Trophoblast cell (in vitro differentiated cells and primary cell): ENCODE measurements around the gene SLC2A6.

Experiments
- DNase-seq, 2 donors: peaks; one replicate each; pipeline ENCODE4 v3.0.0-alpha.2; 2016
- H2AFZ ChIP-seq: 2 replicates; pipeline ENCODE4 v1.6.1; 2013; ENCODE audit warnings: low read length, moderate library complexity, mild to moderate bottlenecking; ENCODE audit not compliant: insufficient read depth, poor library complexity
- H2AK5ac ChIP-seq: 2 replicates; pipeline ENCODE4 v1.6.1; 2013; ENCODE audit warnings: mild to moderate bottlenecking, low read length
- H2BK120ac ChIP-seq: 2 replicates; pipeline ENCODE4 v1.6.1; 2013; ENCODE audit warnings: low read length, mild to moderate bottlenecking, moderate library complexity; ENCODE audit not compliant: insufficient read depth, poor library complexity
- H2BK12ac ChIP-seq: 2 replicates; pipeline ENCODE4 v1.6.1; 2013; ENCODE audit warnings: mild to moderate bottlenecking, low read length, moderate library complexity
- H2BK5ac ChIP-seq: 2 replicates; pipeline ENCODE4 v1.6.1; 2013; ENCODE audit warnings: low read length, low read depth, moderate library complexity, mild to moderate bottlenecking; ENCODE audit not compliant: poor library complexity
- H3K14ac ChIP-seq: 2 replicates; pipeline ENCODE4 v1.6.1; 2013; ENCODE audit warnings: mild to moderate bottlenecking, low read length
- H3K18ac ChIP-seq: 2 replicates; pipeline ENCODE4 v1.6.1; 2013; ENCODE audit warnings: mild to moderate bottlenecking, low read length
- H3K23ac ChIP-seq: 2 replicates; pipeline ENCODE4 v1.6.1; 2013; ENCODE audit warnings: low read length
- H3K27ac ChIP-seq: 2 replicates; pipeline ENCODE4 v1.5.1; 2013; ENCODE audit warnings: low read depth, mild to moderate bottlenecking, inconsistent platforms, low read length, moderate library complexity
- H3K27me3 ChIP-seq: 2 replicates; pipeline ENCODE4 v1.6.1; 2013; ENCODE audit warnings: inconsistent platforms, mild to moderate bottlenecking, low read length, moderate library complexity; ENCODE audit not compliant: insufficient read depth
- H3K36me3 ChIP-seq, 2 experiments: 1 replicate in 1 of 2; 2 replicates in 1 of 2; pipeline ENCODE4 v1.6.1; 2013; ENCODE audit warnings: low read length in 2 of 2, mild to moderate bottlenecking in 2 of 2, moderate library complexity in 1 of 2; ENCODE audit not compliant: insufficient read depth in 2 of 2, control insufficient read depth in 1 of 2
- H3K4ac ChIP-seq: 2 replicates; pipeline ENCODE4 v1.6.1; 2013; ENCODE audit warnings: low read depth, mild to moderate bottlenecking, low read length, moderate library complexity
- H3K4me1 ChIP-seq, 2 experiments: 1 replicate in 1 of 2; 2 replicates in 1 of 2; pipeline ENCODE4 v1.6.1; 2013; ENCODE audit warnings: low read length in 2 of 2, mild to moderate bottlenecking in 2 of 2, moderate library complexity in 1 of 2; ENCODE audit not compliant: insufficient read depth in 2 of 2, control insufficient read depth in 1 of 2
- H3K4me2 ChIP-seq: 2 replicates; pipeline ENCODE4 v1.6.1; 2013; ENCODE audit warnings: inconsistent platforms, mild to moderate bottlenecking, low read length, moderate library complexity
- H3K4me3 ChIP-seq: 2 replicates; pipeline ENCODE4 v1.5.1; 2013; ENCODE audit warnings: mild to moderate bottlenecking, low read depth, low read length, inconsistent platforms
- H3K79me1 ChIP-seq: one replicate; pipeline ENCODE4 v1.6.1; 2013; ENCODE audit warnings: low read length
- H3K79me2 ChIP-seq: 2 replicates; pipeline ENCODE4 v1.6.1; 2013; ENCODE audit warnings: low read length, mild to moderate bottlenecking; ENCODE audit not compliant: control insufficient read depth, insufficient read depth, poor library complexity
- H3K9ac ChIP-seq: 2 replicates; pipeline ENCODE4 v1.6.1; 2013; ENCODE audit warnings: mild to moderate bottlenecking, low read length
- H3K9me3 ChIP-seq: 2 replicates; pipeline ENCODE4 v1.6.1; 2013; ENCODE audit warnings: low read depth, mild to moderate bottlenecking, control low read depth, inconsistent platforms, low read length; ENCODE audit not compliant: insufficient read depth
- H4K12ac ChIP-seq: 2 replicates; pipeline ENCODE4 v1.6.1; 2013; ENCODE audit warnings: low read depth, mild to moderate bottlenecking, low read length, moderate library complexity
- H4K8ac ChIP-seq: 2 replicates; pipeline ENCODE4 v1.6.1; 2013; ENCODE audit warnings: low read depth, mild to moderate bottlenecking, low read length, moderate library complexity
- H4K91ac ChIP-seq: one replicate; pipeline ENCODE4 v1.6.1; 2013; ENCODE audit warnings: low read depth, mild to moderate bottlenecking, low read length, moderate library complexity
- WGBS: extraction: QIAGEN DNeasy Blood & Tissue Kit; methylation state at CpG from one replicate; pipeline ENCODE4 v1.1.7; 2013; ENCODE audit warnings: missing lambda C conversion rate; ENCODE audit not compliant: insufficient read length, insufficient coverage; ENCODE audit errors: extremely low coverage; 5-methylcytosine and 5-hydroxymethylcytosine counted together

Gene SLC2A6

DNA sequence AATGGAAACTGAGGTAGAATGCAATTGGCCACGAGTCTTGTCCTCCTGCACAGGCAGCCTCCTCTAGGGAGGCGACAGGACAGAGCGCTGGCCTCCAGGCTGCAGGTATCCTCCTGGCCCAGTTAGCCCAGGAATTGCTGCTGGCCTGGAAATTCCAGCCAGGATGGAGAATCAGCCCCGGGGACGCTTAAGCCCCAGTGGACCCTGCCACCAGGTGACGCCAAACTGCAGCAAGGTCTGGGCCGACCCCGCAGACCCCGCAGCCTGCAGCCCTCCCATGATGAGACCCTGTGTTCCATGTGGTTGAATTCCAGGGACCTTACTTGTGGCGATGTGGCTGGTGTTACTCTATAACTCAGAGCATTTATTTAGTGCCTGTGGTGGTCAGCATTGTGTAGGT, 11.8 kb downstream of the SLC2A6 start:
- H3K9ac ChIP-seq, result no peak overlapping the region
- no CpG with 5 or more reads among the region's 10 CpGs for WGBS

DNA sequence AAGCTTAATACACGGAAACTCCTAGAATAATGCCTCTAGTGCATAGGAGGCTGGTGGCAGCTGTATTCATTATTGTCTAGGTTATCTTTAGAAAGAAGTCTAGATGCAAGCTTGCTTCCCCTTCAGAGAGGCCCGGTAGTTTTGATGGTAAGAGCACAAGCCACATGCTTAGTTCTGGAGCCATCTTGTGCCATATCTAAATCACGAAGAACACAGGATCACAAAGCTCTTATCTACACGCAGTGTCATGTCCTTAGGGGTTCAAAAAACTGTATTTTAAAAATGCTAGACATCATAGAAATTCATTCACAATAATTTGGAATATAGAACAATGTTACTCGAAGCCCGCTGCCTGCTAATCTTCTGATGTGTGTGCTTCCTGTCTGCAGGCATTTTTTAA, 12.9 kb downstream of the SLC2A6 start:
- Histone ChIP-seq H2BK120ac (no peak overlapping the region), H4K91ac (no peak overlapping the region), H3K9ac (no peak overlapping the region), H3K79me2 (no peaks in the 10 kb centered on the region), H3K4me1 (peaks cover 2 to 5% of the 10 kb centered on the region in 2 experiments), H3K14ac (no peak overlapping the region), H3K9me3 (no peaks in the 10 kb centered on the region), H3K4me2 (no peak overlapping the region), H3K4me3 (no peak overlapping the region), H3K4ac (no peak overlapping the region), H3K23ac (no peak overlapping the region), H2AFZ (no peak overlapping the region), H3K79me1 (no peaks in the 10 kb centered on the region), H2AK5ac (no peak overlapping the region), H2BK12ac (no peak overlapping the region), H3K27me3 (no peaks in the 10 kb centered on the region), H3K18ac (no peak overlapping the region), H3K36me3 (peaks cover 9 to 11% of the 10 kb centered on the region in 2 experiments), H2BK5ac (no peak overlapping the region), H3K27ac (no peak overlapping the region), H4K8ac (no peak overlapping the region), H4K12ac (no peak overlapping the region)
- DNase-seq, result no peak
- WGBS, result no CpG with 5 or more reads among the region's 6 CpGs

More for the DNA sequence above, 11.8 kb downstream of the SLC2A6 start:
- Histone ChIP-seq H3K4me2 (no peak overlapping the region), H3K27ac (no peak overlapping the region), H3K4me1 (peaks cover 0 to 1% of the 10 kb centered on the region in 2 experiments), H3K79me1 (no peaks in the 10 kb centered on the region), H3K27me3 (no peaks in the 10 kb centered on the region), H3K36me3 (peaks cover 15% of the 10 kb centered on the region in 2 experiments), H2AK5ac (no peak overlapping the region), H3K14ac (no peak overlapping the region), H2AFZ (no peak overlapping the region), H4K12ac (no peak overlapping the region), H4K91ac (no peak overlapping the region), H2BK12ac (no peak overlapping the region), H2BK5ac (no peak overlapping the region), H4K8ac (no peak overlapping the region), H3K79me2 (no peaks in the 10 kb centered on the region), H3K4me3 (no peak overlapping the region), H3K23ac (no peak overlapping the region), H2BK120ac (no peak overlapping the region), H3K9me3 (no peaks in the 10 kb centered on the region), H3K4ac (no peak overlapping the region), H3K18ac (no peak overlapping the region)
- no peak for DNase-seq

DNA sequence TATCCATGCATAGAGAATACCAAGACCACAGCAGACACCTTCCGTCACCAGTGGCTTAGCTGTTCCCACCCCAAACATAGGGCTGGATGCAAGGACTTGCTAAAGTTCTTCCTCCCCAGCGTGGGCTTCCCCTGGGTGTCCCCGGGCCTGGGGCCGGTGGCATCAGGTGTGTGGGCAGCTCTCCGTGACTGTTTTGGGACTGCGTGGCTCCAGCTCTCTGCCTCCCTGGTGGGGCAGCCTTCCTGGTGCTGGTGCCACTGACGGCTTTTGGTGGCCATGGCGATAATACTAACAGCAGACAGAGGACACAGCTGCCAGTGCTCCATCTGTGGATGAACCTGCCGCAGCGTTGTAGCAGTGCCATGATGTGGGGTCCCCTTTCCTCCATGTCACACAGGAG, 14.3 kb downstream of the SLC2A6 start:
- Histone ChIP-seq H4K8ac (no peak overlapping the region), H3K18ac (no peak overlapping the region), H2AK5ac (no peak overlapping the region), H3K4me3 (no peak overlapping the region), H2AFZ (no peak overlapping the region), H3K4me2 (no peak overlapping the region), H3K27ac (no peak overlapping the region), H3K4me1 (peaks cover 5 to 8% of the 10 kb centered on the region in 2 experiments), H3K23ac (no peak overlapping the region), H3K9ac (no peak overlapping the region), H3K9me3 (no peaks in the 10 kb centered on the region), H4K12ac (no peak overlapping the region), H3K27me3 (no peaks in the 10 kb centered on the region), H2BK12ac (no peak overlapping the region), H3K79me2 (peaks cover 2% of the 10 kb centered on the region), H3K79me1 (peaks cover 5% of the 10 kb centered on the region), H2BK120ac (no peak overlapping the region), H2BK5ac (no peak overlapping the region), H3K36me3 (peaks cover 9 to 11% of the 10 kb centered on the region in 2 experiments), H3K4ac (no peak overlapping the region), H4K91ac (no peak overlapping the region), H3K14ac (no peak overlapping the region)
- WGBS, result no CpG with 5 or more reads among the region's 10 CpGs
- no peak for DNase-seq

DNA sequence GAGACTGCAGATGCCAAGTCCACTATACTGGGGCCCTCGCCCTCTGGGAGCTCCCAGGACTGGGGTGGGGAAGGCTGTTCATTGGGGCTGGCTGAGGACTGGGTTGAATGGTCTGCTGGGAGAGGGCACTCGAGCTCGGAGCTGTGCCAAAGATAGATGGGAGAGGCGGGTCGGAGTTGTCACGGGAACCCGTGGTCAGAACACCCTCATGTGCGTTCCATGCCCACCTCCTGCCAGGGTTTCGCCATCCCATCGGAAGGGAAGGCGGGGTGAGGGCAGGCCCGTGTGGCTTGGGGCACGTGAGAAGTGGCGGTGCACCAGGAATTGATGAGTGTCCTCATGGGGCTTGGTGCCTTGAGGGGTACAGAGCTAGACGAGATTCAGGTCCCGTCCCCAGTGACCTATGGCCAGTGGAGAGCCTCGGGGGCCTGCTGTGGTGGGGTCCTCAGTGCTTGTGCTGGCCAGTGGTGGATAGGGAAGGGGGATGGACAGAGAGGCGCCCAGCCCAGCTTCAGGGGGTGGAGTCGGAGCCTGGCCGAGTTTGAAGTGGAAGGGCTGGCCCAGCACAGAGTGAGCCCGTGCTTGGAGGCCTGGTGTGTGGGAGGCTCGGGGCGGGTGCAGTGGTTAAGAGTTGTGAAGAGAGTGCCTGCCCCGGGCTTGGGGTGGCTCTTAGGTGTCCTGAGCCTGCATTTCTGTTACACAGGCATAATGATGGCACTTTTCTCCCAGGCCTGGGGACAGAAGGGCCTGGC, 14.9 kb downstream of the SLC2A6 start:
- H3K14ac ChIP-seq, result no peak overlapping the region
- H4K12ac ChIP-seq, result no peak overlapping the region
- peak overlapping the region; percentile 5 for H3K4me3 ChIP-seq
- no peak overlapping the region for H2BK120ac ChIP-seq
- no peak overlapping the region for H3K4me2 ChIP-seq
- no peak overlapping the region for H4K8ac ChIP-seq
- WGBS, result no CpG with 5 or more reads among the region's 24 CpGs
- no peak overlapping the region for H2BK12ac ChIP-seq
- no peaks in the 10 kb centered on the region for H3K9me3 ChIP-seq
- no peaks in the 10 kb centered on the region for H3K27me3 ChIP-seq
- H3K79me1 ChIP-seq, result peaks cover 5% of the 10 kb centered on the region
- peaks cover 9 to 11% of the 10 kb centered on the region in 2 experiments for H3K36me3 ChIP-seq
- no peak overlapping the region for H3K27ac ChIP-seq
- H3K9ac ChIP-seq, result no peak overlapping the region
- peaks cover 5 to 8% of the 10 kb centered on the region in 2 experiments for H3K4me1 ChIP-seq
- no peak overlapping the region for H2BK5ac ChIP-seq
- no peak for DNase-seq
- no peak overlapping the region for H2AK5ac ChIP-seq
- H2AFZ ChIP-seq, result no peak overlapping the region
- H3K4ac ChIP-seq, result no peak overlapping the region
- no peak overlapping the region for H4K91ac ChIP-seq
- H3K23ac ChIP-seq, result no peak overlapping the region
- H3K18ac ChIP-seq, result no peak overlapping the region
- H3K79me2 ChIP-seq, result peaks cover 2% of the 10 kb centered on the region
